Activated naive CD4-positive, alpha-beta T cell treated with anti-CD3 and anti-CD28 coated beads for 36 hours (primary cell): ENCODE results near the gene RCC2. TPM values are rescaled to one million over a fixed set of nuclear protein-coding genes. Genes with fewer than 3 reads are reported as not detected.
A peak's percentile ranks its signal among the peaks of the same experiment; 100 is the strongest.

Experiments
- CTCF ChIA-PET: fragments of 350-600 bp; sonication (Branson Sonifier 250); formaldehyde crosslinking; loops from one replicate; lab custom pipeline; 2021; ENCODE audit warnings: antibody characterized with exemption; lab: Charles Lee
- DNase-seq: peaks from one replicate; pipeline ENCODE4 v3.0.0-alpha.2; 2020
- H3K27ac Mint-ChIP-seq: one replicate; pipeline ENCODE4 v1.8.0; 2021; ENCODE audit warnings: mild to moderate bottlenecking, mixed read lengths
- H3K27me3 Mint-ChIP-seq: one replicate; pipeline ENCODE4 v1.8.0; 2021; ENCODE audit warnings: low read depth, mixed read lengths
- H3K36me3 Mint-ChIP-seq: one replicate; pipeline ENCODE4 v1.8.0; 2021; ENCODE audit warnings: low read depth, mixed read lengths
- H3K4me1 Mint-ChIP-seq: one replicate; pipeline ENCODE4 v1.8.0; 2021; ENCODE audit warnings: low read depth, mixed read lengths
- H3K4me3 Mint-ChIP-seq: one replicate; pipeline ENCODE4 v1.8.0; 2021; ENCODE audit warnings: mild to moderate bottlenecking, moderate library complexity, mixed read lengths
- H3K9me3 Mint-ChIP-seq: one replicate; pipeline ENCODE4 v1.8.0; 2021; ENCODE audit warnings: mixed read lengths
- intact Hi-C: fragments of 100-400 bp; cut with micrococcal nuclease; formaldehyde crosslinking; loops from one replicate; pipeline ENCODE4 v1.15.1; 2023
- total RNA-seq, 2 experiments: library from RNA; stranded (reverse); gene quantifications; one replicate each; pipeline ENCODE4 v1.2.3, GENCODE V29; 2021

Gene RCC2
- total RNA-seq, 2 experiments from 2014 or later = 130 to 132 TPM

DNA sequence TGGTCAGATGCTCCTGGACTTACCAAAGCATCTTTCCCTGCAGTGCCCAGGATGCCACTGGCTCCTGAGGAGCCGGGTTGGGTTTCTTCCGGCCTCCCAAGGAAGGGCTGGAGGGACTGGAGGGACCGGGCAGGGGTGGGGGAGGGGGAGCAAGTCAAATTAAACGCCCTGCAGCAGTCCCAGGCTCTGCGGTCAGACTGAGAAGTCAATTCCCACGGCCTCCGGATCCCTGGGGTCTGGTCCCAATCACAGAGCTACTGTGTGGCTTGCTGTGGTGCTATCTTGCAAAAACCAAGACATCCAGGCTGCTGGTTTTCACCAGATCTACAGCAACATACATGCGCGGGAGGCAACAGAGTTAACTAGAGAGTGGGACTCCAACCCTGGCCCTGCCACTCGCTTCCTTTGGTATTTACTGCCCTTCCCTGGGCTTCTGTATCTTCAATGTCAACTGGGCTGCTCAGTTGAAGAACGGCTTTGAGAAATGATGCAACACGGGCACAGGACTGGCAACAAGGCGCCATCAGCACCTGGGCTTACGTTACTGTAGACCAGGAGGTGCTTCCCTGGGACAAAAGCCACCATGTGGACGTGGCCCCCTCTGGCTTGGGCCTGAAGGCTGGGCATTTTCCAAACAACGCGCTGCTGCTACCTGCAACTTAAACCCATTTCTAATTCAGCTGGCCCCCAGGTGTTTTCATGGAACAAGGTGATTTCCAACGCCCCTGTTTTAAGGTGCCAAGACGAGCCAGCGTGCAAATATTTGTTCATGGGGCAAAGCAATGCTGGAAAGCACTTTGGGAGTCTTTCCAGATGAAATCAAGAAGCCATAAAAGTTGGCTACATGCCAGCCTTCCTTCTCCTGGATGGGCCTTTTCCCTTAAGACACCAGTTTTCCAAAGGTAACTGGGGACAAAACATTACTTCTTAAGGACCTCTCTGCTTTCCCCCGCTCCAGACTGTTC lies 11.5 kb downstream of the RCC2 start:
- H3K27ac Mint-ChIP-seq = no peak overlapping the region
- H3K9me3 Mint-ChIP-seq = no peaks in the 10 kb centered on the region
- H3K4me3 Mint-ChIP-seq = no peak overlapping the region
- H3K36me3 Mint-ChIP-seq = peaks cover 59% of the 10 kb centered on the region
- CTCF ChIA-PET = no interaction called here
- no peaks in the 10 kb centered on the region for H3K27me3 Mint-ChIP-seq
- intact Hi-C loops = no loop called here
- H3K4me1 Mint-ChIP-seq = peaks cover 22% of the 10 kb centered on the region
- no peak for DNase-seq

DNA sequence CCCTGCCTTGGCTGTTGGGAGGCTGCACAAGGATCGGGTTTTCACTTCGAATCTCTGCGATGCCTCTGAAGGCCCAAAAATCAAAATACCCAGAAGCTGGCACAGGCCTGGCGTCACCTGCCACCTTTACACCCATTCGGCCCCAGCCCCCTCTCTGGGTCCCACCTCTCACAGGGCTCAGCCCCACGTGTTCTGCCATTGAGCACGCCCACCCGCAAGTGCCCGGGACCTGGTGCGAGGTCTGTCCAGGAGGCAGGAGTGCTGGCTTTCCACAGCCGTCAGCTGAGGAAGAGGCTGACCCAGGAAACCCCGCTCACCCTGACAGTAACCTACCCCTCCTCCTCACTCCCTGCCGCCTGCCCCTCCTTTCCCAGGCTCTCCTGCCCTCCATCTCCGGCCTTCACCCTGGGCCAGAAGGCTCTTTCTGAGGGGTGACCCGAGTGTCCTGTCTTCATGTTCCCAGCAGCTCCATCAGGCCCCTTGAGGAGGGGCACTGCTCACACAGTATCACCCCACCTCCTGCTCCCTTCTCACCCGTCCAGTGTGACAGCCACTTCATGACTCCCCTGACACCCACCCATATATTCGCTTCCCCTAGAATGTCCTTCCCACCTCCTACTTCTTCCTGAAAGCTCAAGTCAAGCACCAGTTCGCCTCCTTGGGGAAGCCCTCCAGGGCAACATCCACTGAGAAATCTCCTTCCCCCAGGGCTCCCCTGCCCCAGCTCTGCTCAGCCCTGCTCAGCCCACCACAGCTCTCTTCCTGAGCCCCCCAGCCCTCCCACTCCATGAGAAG lies 13.5 kb downstream of the RCC2 start:
- intact Hi-C loops = no loop called here
- H3K4me1 Mint-ChIP-seq = peaks cover 14% of the 10 kb centered on the region
- CTCF ChIA-PET = no interaction called here

DNA sequence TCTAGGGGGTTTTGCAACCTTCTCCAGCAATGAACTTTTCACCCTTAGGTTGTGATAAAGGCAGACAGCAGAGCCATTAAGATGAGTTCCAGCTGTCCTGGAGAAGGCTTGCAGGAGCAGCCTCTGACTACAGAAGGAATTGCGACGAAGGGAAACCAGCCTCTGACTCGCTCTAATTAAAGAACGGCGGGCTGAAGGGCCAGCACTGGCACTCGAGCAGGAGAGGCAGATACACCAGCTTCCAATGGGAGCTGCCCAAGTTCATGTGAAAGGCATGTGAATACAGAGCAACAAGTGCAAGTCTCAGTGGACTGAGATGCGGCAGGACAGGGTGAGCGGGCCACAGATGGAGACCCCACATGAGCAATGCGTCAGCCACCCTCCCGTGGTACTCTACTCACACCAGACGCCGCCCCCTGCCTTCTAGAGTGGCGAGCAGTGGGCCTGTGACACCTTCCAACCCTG lies 15.7 kb downstream of the RCC2 start:
- intact Hi-C loops = loop anchor here (5.0 kb wide), 1 partner anchor 63 kb away; no protein-coding TSS in a partner anchor
- H3K36me3 Mint-ChIP-seq = peaks cover 60% of the 10 kb centered on the region
- H3K27me3 Mint-ChIP-seq = no peaks in the 10 kb centered on the region
- peaks cover 9% of the 10 kb centered on the region for H3K4me1 Mint-ChIP-seq
- CTCF ChIA-PET = no interaction called here
- no peaks in the 10 kb centered on the region for H3K9me3 Mint-ChIP-seq
- no peak overlapping the region for H3K4me3 Mint-ChIP-seq
- H3K27ac Mint-ChIP-seq = no peak overlapping the region
- no peak for DNase-seq

More for the DNA sequence above, 13.5 kb downstream of the RCC2 start:
- Mint-ChIP-seq H3K27me3 (no peaks in the 10 kb centered on the region), H3K4me3 (no peak overlapping the region), H3K36me3 (peaks cover 55% of the 10 kb centered on the region), H3K27ac (peak overlapping the region; percentile 35), H3K9me3 (no peaks in the 10 kb centered on the region)
- DNase-seq = no peak

DNA sequence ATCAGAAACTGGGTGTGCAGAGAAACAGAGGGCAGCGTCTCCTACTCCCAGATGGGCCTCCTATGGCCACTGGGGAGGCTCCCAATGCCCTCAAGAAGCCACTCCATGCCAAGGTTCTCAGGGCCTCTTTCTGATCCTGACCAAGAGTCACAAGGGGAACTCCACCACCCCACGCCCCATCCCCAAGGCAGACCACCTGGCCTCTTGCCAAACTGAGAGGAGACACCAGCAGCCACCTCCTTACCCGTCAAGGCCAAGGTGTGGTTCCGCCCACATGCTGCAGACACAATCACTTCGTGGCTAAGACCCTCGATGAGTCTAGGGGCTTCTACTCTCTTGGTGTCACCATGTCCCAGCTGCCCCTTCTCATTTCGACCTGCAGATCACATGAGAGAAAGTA lies 17.0 kb downstream of the RCC2 start:
- Mint-ChIP-seq H3K4me1 (peaks cover 9% of the 10 kb centered on the region), H3K36me3 (peaks cover 65% of the 10 kb centered on the region), H3K27ac (no peak overlapping the region), H3K27me3 (no peaks in the 10 kb centered on the region), H3K4me3 (no peak overlapping the region), H3K9me3 (no peaks in the 10 kb centered on the region)
- DNase-seq = no peak
- CTCF ChIA-PET = interaction anchor here (0.8 kb wide), 1 partner anchor 55 kb away, joined by 3 read pairs; no protein-coding TSS in a partner anchor
- intact Hi-C loops = loop anchor here (5.0 kb wide), 1 partner anchor 65 kb away; no protein-coding TSS in a partner anchor

DNA sequence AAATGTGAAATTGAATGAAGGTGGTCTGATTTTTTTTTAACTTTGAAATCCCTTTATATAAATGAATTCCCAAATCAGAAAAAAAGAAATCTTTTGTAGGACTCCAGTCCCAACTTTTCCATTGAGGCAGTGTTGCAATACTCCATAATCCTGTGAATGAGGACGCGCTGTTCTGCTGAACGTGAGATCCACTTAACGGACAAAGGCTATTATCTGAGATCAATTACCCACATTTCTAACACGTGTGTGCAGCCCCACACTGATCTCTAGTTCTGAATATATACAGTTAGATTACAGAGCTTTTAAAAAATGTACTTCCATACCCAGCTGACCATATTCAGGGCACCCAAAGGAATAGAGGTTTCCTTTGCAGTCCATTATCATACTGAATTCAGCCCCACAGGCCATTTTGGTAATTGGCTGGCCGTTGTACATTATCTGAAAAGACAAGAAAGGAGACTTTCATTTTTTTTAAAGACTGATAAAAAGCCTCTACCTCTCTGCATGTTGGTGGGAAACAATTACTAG lies 19.0 kb downstream of the RCC2 start:
- H3K36me3 Mint-ChIP-seq = peaks cover 70% of the 10 kb centered on the region
- intact Hi-C loops = loop anchor here (2.0 to 5.0 kb wide), 2 partner anchors 20 to 67 kb away; no protein-coding TSS in a partner anchor
- no peaks in the 10 kb centered on the region for H3K9me3 Mint-ChIP-seq
- H3K4me1 Mint-ChIP-seq = peaks cover 9% of the 10 kb centered on the region
- no peak overlapping the region for H3K4me3 Mint-ChIP-seq
- no peak overlapping the region for H3K27ac Mint-ChIP-seq
- DNase-seq = no peak
- no peaks in the 10 kb centered on the region for H3K27me3 Mint-ChIP-seq
- CTCF ChIA-PET = interaction anchor here (0.6 to 0.9 kb wide), 4 partner anchors 14 to 19 kb away, joined by 3 to 6 read pairs (median 4); no protein-coding TSS in a partner anchor

DNA sequence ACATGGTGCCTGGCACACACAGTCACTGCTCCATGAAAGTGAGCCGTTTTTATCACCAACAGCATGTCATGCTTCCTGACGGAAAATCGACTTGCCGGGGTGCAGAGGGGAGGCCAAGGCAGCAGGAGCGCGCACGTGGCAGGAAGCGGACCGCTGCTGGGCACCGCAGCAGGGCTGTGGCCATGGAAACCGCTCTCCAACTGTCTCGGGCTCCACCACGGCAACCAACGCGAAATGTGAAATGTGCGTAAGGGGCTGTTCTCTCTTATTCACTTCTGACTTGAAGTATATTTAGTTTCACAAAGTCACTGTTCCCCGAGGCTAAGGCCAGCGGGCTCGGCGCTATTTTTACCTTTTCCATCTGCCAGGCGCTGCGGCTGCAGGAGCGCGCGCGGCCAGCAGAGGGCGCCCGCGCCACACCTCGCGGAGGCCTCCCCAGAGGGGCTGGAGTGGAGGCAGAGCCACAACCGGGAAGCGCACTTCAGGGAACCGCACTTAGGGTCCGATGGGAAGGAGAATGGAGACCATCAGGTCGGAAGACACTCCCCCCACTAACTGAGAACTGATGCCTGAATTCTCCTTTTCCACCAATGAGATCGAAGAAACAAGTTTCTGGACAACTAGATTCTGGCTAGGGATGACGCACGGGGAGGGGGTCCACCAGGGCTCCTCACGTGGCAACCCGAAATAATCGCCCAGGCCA lies 19.7 kb downstream of the RCC2 start:
- Mint-ChIP-seq H3K4me1 (peaks cover 9% of the 10 kb centered on the region), H3K27ac (no peak overlapping the region)
- intact Hi-C loops = loop anchor here (2.0 to 5.0 kb wide), 2 partner anchors 21 to 68 kb away; no protein-coding TSS in a partner anchor

DNA sequence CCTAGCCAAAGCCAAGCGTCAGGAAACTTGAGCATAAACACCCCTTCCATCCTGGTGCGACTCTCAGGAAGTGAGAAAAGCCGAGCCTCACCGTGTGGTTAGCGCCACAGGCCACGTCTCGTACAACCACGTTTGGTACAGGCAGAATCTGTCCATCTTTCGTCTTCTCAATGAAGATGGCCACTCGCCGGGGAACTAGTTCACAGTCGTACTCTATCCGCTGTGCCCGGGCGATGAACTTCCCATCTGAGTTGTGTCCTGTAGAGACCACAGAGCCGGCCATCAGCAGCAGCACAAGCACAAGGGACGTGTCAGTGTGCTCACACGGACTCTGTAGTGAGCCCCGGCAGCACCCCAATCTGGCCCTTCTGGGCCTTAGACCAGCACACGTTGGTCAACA lies 23.1 kb downstream of the RCC2 start:
- Mint-ChIP-seq H3K9me3 (no peaks in the 10 kb centered on the region), H3K4me3 (no peak overlapping the region), H3K36me3 (peaks cover 64% of the 10 kb centered on the region), H3K27me3 (no peaks in the 10 kb centered on the region), H3K27ac (peak overlapping the region; percentile 12), H3K4me1 (peaks cover 3% of the 10 kb centered on the region)
- CTCF ChIA-PET = interaction anchor here (1.3 kb wide), 1 partner anchor 17 kb away, joined by 3 read pairs; no protein-coding TSS in a partner anchor
- intact Hi-C loops = no loop called here
- DNase-seq = no peak

More for the DNA sequence above, 19.7 kb downstream of the RCC2 start:
- H3K27me3 Mint-ChIP-seq = no peaks in the 10 kb centered on the region
- peaks cover 68% of the 10 kb centered on the region for H3K36me3 Mint-ChIP-seq
- peak; percentile 66 for DNase-seq
- no peak overlapping the region for H3K4me3 Mint-ChIP-seq
- CTCF ChIA-PET = interaction anchor here (0.6 to 1.0 kb wide), 2 partner anchors 14 to 344 kb away, joined by 3 to 4 read pairs; no protein-coding TSS in a partner anchor
- H3K9me3 Mint-ChIP-seq = no peaks in the 10 kb centered on the region

DNA sequence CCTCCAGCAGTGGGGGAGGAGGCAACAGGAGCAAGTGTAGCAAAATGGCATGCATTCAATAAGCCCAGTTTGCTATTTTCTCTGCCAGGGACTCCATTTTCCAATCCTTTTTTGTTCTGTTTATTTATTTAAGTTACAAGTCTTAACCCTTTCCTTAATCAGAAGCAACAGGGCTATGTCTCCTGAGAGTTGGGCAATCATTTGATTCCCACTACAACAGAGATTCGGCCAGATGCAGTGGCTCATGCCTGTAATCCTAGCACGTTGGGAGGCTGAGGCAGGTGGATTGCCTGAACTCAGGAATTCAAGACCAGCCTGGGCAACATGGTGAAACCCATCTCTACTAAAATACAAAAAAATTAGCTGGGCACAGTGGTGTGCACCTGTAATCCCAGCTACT lies 25.5 kb downstream of the RCC2 start:
- H3K27me3 Mint-ChIP-seq = no peaks in the 10 kb centered on the region
- H3K4me1 Mint-ChIP-seq = no peaks in the 10 kb centered on the region
- H3K36me3 Mint-ChIP-seq = peaks cover 68% of the 10 kb centered on the region
- CTCF ChIA-PET = no interaction called here
- H3K9me3 Mint-ChIP-seq = no peaks in the 10 kb centered on the region
- no peak overlapping the region for H3K27ac Mint-ChIP-seq
- intact Hi-C loops = no loop called here
- no peak for DNase-seq
- H3K4me3 Mint-ChIP-seq = no peak overlapping the region

DNA sequence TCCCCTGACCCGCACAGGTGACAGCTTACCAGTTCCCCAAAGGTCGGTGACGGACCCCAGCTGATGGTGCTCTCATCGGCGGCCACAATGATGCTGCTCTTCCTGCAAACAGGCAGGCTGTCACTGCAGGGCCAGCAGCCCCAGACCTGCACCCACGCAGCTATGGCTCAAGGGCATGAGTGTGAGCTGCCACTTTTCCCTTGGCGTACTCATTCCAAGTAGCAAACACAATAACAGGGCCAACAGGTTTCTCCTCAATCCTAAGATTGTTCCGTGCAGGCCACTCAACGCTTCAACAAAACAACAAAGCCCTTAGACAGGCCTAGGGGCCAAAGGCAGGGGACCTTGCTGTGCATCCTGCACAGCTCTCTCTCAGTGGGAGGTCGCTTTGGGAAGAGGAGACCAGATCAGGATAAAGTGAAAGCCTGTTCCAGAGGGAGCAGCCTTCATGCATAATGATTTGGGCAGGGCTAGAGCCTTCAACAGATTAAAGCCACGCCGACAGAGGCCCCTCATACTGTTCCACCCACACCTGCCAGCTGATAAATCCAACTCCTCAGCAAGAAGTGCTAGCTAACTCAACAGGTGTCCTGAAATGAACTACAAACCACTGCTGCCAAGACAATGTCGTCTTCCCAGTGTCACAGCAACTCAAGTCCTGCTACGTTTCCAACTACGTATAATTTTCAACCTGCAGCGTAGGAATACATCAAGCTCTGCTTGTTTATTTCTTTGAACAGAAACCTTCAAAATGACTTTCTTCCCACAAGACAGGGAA lies 27.2 kb downstream of the RCC2 start:
- Mint-ChIP-seq H3K4me3 (no peak overlapping the region), H3K27ac (peak overlapping the region; percentile 53), H3K9me3 (no peaks in the 10 kb centered on the region), H3K27me3 (no peaks in the 10 kb centered on the region), H3K4me1 (peaks cover 2% of the 10 kb centered on the region), H3K36me3 (peaks cover 73% of the 10 kb centered on the region)
- CTCF ChIA-PET = interaction anchor here (0.6 kb wide), 1 partner anchor 366 kb away, joined by 6 read pairs; no protein-coding TSS in a partner anchor
- intact Hi-C loops = no loop called here
- DNase-seq = no peak

DNA sequence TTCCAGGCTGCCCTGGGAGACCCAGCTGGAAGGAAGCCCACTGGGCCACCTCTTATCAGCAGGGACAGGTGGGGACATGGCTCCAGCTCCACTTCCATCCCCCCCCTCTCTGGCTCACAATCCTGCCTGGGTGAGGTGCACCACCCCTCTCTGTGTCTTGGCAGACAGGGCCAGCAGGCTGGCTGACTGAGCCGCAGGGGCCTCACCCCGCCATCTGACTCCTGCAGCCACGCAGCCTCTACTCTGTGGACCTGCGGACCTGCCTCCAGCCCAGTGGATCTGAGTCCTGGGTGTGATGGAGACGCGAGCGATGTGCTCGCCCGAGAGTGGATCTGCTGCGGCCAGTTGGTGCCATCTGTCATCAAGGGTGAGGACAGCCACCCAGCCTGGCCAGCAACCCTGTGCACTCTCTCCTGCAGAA lies 30.1 kb downstream of the RCC2 start:
- H3K36me3 Mint-ChIP-seq = peaks cover 50% of the 10 kb centered on the region
- H3K4me1 Mint-ChIP-seq = peaks cover 2% of the 10 kb centered on the region
- CTCF ChIA-PET = no interaction called here
- DNase-seq = no peak
- intact Hi-C loops = no loop called here
- H3K9me3 Mint-ChIP-seq = no peaks in the 10 kb centered on the region
- H3K4me3 Mint-ChIP-seq = no peak overlapping the region
- H3K27me3 Mint-ChIP-seq = no peaks in the 10 kb centered on the region
- no peak overlapping the region for H3K27ac Mint-ChIP-seq
